NCI-H69 (cell line): Measurements from ENCODE around the gene DDR2.
A peak's percentile ranks its signal among the peaks of the same experiment; 100 is the strongest.

Experiments
- DNase-seq: peaks from one replicate; lab custom pipeline; 2025; lab: John Stamatoyannopoulos, UW

Gene DDR2

GRCh38 chr1:162629651-162630050 lies 2.6 kb upstream of the DDR2 start:
- no peak for DNase-seq

DNA sequence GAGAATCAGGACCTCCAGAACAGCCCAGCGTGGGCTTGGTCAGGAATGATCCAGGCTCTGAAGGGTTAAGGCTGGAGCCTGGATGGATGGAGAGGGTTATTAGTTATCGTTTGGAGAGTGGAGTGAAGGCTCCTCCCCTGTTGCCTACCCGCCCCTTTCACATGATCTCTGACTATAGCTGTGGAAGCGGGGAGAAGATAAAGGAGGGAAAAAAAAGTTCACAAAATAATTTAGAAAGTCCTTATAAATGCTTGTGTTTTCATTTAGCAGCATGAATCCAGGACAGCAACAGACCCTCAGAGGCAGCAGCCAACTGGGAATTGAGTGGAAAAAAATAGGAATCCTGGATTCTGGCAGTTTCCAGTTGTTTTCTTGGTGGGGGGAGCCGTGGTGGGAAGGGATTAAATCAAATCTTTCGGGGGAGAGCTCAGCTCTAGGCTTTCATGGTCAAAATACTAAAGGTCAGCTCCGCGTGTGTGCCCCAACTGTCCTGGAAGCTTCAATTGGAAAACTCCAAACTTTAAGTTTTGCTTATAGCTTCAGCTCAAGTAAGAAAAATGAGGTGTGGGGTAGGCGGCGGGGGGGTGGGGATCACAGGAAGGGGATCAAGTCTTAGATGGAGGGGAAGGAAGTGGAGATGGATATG lies 595 bp upstream of the DDR2 start:
- DNase-seq = peak; percentile 11

DNA sequence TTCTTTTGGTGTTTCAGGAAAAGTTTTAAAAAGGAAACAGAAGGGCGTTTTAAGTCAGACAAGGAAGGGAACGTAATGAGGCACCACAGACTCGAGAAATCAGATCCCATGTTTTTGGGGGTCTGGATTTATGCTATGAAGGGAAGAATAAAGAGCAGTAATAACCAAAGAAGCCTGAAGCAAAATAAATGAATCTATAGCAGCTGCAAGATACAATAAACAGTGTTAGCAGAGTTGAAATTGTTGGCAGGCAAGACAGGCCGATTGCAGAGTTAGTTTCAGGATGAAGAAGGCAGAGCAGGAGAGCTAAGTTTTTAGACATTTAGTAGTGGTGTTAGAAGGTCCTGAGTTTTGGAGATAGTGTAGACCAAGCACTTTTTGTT lies 425 bp downstream of the DDR2 start:
- DNase-seq = no peak

- DNase-seq = no peak
Observed at GRCh38 chr1:162633081-162633762, 958 bp downstream of the DDR2 start.

- no peak for DNase-seq
Observed at GRCh38 chr1:162635418-162635817, 3.2 kb downstream of the DDR2 start.

DNA sequence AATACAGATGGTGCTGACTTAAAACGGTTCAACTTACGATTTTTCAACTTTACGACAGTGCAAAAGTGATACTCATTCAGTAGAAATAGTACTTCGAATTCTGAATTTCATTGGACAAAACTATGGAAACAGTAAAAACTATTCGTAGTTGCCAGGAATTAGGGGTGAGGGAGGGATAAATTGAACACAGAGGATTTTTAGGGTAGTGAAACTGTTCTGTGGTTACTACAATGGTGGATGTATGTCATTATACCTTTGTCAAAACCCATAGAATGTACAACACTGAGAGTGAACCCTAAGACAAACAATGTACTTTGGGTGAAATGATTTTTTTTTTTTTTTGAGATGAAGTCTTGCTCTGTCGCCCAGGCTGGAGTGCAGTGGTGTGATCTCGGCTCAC lies 7.5 kb downstream of the DDR2 start:
- no peak for DNase-seq

GRCh38 chr1:162641114-162641513 lies 8.8 kb downstream of the DDR2 start:
- no peak for DNase-seq

DNA sequence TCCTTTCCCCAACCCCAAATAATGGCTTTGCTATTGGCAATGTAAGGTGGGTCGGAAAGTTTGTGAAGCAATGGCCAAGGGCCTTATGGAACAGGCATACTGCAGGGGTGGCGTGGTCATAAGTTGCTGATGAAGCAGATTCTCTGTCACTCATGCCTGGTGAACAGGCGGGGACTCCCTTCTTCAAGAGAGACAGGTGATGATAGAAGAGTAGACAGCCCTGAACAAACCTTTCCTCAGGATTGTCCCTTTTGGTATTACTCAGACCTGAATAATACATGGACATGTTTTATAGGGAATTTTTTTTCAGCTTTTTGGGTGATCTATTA lies 12.7 kb downstream of the DDR2 start:
- DNase-seq = no peak

- DNase-seq = no peak
Observed at GRCh38 chr1:162645666-162646065, 13.4 kb downstream of the DDR2 start.

GRCh38 chr1:162649583-162649982 lies 17.3 kb downstream of the DDR2 start:
- no peak for DNase-seq

DNA sequence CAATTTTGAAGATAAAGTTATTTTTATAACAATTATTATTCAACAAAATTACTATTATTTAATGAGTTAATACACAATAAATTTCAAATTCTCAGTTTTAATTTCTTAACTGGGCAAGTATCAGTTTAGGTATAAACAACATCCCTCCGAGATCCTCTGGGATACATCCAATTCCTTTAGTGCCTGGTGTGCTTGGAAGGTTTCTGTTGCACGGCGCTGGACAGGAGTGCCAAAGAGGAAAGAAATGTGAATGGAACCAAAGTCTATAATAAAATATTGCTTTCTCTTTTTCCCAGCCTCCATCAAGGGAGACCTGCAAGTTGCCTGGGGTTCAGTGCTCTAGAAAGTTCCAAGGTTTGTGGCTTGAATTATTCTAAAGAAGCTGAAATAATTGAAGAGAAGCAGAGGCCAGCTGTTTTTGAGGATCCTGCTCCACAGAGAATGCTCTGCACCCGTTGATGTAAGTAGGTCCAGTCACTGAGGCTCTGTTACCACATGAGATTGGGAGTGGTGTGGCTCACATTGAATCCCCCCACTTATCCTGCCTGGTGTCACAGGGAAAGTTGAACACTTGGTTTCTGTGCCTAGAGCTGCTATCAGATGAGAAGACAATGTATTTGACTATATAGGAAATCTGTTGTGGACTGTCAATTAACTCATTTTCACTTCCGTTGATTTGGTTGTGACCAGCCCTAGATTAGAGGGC lies 22.8 kb downstream of the DDR2 start:
- DNase-seq = no peak

GRCh38 chr1:162656266-162656665 lies 24.0 kb downstream of the DDR2 start:
- no peak for DNase-seq

GRCh38 chr1:162660574-162660973 lies 28.3 kb downstream of the DDR2 start:
- no peak for DNase-seq

GRCh38 chr1:162661336-162661735 lies 29.1 kb downstream of the DDR2 start:
- DNase-seq = no peak

- no peak for DNase-seq
Observed at GRCh38 chr1:162662013-162662412, 29.7 kb downstream of the DDR2 start.

DNA sequence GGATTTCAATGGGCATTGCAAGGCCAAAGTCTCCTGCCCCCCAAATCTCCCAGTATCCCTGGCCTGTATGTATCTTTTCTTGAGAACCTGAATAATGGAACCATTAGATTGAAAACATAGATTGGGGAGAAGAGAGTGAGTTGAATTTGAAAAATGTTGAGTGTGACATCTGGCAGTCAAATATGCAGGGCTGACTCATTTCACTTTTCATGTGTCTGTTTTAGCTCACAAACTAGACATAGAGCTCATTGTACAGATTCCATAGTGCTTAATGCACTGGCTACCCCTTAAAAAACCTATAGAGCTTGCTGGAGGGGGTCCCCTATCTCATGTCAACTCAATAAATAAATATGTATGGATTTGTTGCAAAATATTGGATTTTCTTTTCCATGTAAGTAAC lies 30.8 kb downstream of the DDR2 start:
- no peak for DNase-seq

DNA sequence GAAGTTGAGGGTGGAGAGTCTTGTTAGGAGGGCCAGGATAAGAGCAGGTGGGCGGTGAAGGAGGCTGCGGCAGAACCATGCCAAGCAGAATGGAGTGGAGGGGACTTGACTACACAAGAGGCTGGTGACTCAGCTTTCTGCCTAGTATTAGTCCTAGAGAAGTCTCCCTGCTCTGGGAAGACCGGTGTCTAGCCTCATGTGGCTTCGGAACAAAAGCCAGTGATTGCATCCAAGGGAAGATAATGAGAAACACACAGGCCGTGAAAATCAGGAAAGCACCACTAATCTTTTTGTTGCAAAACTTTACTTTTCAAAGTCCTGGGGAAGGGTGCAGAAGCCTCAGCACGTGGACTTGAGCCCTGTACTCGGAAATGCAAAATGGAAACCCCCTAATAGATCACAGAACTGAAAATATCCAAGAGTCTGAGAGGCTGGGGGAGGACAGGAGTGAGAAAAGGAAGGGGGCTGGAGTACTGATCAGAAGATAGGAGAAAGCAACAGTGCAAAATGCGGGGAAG lies 31.4 kb downstream of the DDR2 start:
- DNase-seq = no peak

- no peak for DNase-seq
Observed at GRCh38 chr1:162666006-162666645, 33.9 kb downstream of the DDR2 start.

DNA sequence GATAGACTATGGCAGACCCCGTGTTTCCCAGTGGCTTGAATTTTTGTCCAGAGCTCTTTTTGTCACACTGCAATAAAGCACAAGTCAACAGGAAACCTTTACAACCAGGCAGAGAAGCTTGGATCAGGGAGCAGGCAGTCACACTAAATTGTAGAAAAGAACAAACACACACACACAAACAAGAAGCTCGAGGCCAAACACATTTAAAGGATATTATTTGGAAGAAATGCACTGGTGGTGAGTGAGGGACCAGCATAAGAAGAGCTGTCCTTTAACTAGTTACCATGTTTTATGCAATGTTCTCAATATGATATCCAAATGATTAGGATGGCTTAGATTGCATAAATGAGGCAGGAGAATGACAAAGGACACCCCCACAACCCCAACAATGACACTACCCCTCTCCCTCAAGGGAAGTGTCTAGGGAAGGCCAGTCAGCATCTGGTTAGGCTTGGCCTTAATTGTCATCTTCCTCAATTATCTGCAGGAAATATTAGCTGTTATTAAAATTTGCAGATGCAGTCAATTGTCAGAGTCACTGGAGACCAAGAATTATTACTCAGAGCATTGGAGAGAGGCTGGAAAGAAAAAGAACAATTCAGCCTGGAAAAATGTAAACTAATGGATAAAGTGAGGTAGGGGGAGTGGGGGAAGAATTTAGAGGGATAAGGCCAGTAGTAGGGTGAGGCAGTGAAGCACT lies 35.3 kb downstream of the DDR2 start:
- no peak for DNase-seq

DNA sequence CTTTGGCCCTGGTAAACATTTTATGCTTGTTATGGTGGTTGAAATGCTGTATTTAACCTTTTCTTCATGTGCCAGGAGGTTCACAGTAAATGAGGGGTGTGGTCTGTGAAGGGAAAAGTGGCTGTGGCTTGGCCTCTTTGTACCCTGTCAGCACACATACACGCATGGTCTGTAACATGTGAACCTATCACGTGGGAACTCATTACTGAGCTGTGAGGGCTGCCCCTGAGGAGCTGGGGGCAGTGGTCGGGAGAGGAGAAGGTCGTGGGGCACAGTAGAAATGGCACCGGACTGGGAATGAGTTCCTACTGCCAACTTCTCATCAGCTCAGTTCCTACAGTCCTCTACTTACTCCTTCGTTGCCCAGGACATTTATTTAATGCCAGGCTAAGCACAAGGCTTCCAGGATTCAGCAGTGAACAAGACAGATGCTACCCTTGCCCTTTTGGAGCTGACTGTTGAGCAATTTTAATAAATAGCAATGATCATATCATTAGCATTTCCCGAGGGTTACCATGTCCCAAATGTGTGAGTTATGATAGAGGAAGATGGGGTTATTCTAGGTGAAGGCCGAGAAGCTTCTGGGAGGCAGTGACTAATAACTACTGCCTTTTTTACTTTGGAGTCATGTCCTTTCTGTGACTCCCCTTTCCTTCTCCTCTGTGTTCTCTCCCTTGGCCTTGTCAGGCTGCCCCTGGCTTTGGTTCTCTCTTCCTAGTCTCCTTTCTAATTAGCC lies 38.8 kb downstream of the DDR2 start:
- no peak for DNase-seq

DNA sequence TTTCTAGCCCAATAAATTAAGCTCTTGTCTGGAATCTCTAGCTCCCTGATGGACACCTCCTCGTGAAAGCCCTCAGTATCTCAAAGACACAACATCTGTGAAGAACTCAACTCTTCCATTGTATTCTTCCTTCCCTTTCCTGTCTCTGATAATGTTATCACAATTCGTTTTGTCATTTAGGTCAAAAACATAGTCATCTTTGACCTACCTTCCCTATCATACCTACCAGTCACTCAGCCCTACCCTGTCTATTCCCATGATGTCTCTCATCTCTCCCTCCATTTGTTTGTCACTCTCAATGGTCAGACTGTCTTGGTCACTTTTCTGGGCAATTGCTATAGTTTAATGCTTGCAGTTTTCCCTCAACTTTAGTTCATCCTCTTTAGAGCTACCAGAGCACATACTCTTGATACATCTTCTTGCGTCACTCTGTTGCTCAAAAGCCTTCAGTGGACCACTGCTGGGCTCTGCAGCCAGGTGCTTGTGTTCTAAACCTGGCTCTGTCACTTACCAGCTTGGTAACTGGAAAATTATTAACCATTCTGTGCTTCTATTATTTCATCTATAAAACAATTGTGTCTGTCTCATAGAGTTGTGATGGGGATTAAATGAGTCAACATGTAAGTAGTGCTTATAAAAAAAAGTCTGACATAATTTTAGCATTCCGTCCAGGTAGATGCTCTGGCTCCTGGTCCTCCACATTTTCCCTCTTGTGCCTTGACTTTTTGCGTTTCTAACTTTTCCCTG lies 39.6 kb downstream of the DDR2 start:
- DNase-seq = no peak
